Muscle layer of duodenum (tissue), 2 donors: ENCODE data around the gene CCDC85B.
A peak's percentile ranks its signal among the peaks of the same experiment; 100 is the strongest.

Source experiments
- H3K27ac ChIP-seq: one replicate; pipeline ENCODE4 v1.7.0; 2013; ENCODE audit warnings: mild to moderate bottlenecking, low read length
- H3K27me3 ChIP-seq: one replicate; pipeline ENCODE4 v1.7.0; 2013; ENCODE audit warnings: low read depth, mild to moderate bottlenecking, control low read depth, low read length
- H3K36me3 ChIP-seq, 2 donors: one replicate each; pipeline ENCODE4 v1.7.0; 2013; ENCODE audit warnings: low read length in 2 of 2, control low read depth in 1 of 2, mild to moderate bottlenecking in 1 of 2; ENCODE audit not compliant: insufficient read depth in 2 of 2, control insufficient read depth in 1 of 2
- H3K4me1 ChIP-seq, 2 donors: one replicate each; pipeline ENCODE4 v1.7.0; 2013; ENCODE audit warnings: low read length in 2 of 2, mild to moderate bottlenecking in 2 of 2, control low read depth in 1 of 2, moderate library complexity in 1 of 2; ENCODE audit not compliant: insufficient read depth in 2 of 2, control insufficient read depth in 1 of 2
- H3K4me3 ChIP-seq, 2 donors: one replicate each; pipeline ENCODE4 v1.7.0; 2013; ENCODE audit warnings: low read length in 2 of 2, low read depth in 1 of 2, mild to moderate bottlenecking in 1 of 2
- H3K9me3 ChIP-seq, 2 donors: one replicate each; pipeline ENCODE4 v1.7.0; 2013; ENCODE audit warnings: low read length in 2 of 2, control low read depth in 1 of 2, mild to moderate bottlenecking in 1 of 2; ENCODE audit not compliant: control insufficient read depth in 1 of 2
- donor health status: healthy.

CCDC85B gene

GRCh38 chr11:65906602-65907001, 16.1 kb downstream of the CCDC85B start:
- no peaks in the 10 kb centered on the region for H3K36me3 ChIP-seq
- H3K4me3 ChIP-seq: no peak overlapping the region
- no peaks in the 10 kb centered on the region for H3K9me3 ChIP-seq
- no peak overlapping the region for H3K27ac ChIP-seq
- H3K27me3 ChIP-seq: no peaks in the 10 kb centered on the region
- H3K4me1 ChIP-seq: peaks cover 0 to 3% of the 10 kb centered on the region in 2 donors

- H3K27ac ChIP-seq: no peak overlapping the region
- no peaks in the 10 kb centered on the region for H3K27me3 ChIP-seq
- peaks cover 0 to 10% of the 10 kb centered on the region in 2 donors for H3K4me1 ChIP-seq
- H3K9me3 ChIP-seq: no peaks in the 10 kb centered on the region
- no peak overlapping the region for H3K4me3 ChIP-seq
- no peaks in the 10 kb centered on the region for H3K36me3 ChIP-seq
Observed at GRCh38 chr11:65907878-65908277, 17.4 kb downstream of the CCDC85B start.

GRCh38 chr11:65911682-65912568, 21.5 kb downstream of the CCDC85B start:
- Histone ChIP-seq H3K4me3 (no peak overlapping the region), H3K27ac (no peak overlapping the region), H3K9me3 (no peaks in the 10 kb centered on the region), H3K27me3 (no peaks in the 10 kb centered on the region), H3K4me1 (peaks cover 0 to 35% of the 10 kb centered on the region in 2 donors), H3K36me3 (peaks cover 0 to 3% of the 10 kb centered on the region in 2 donors)

GRCh38 chr11:65912845-65913244, 22.4 kb downstream of the CCDC85B start:
- Histone ChIP-seq H3K36me3 (peaks cover 0 to 8% of the 10 kb centered on the region in 2 donors), H3K4me1 (peaks cover 0 to 45% of the 10 kb centered on the region in 2 donors), H3K27ac (no peak overlapping the region), H3K9me3 (no peaks in the 10 kb centered on the region), H3K27me3 (no peaks in the 10 kb centered on the region), H3K4me3 (no peak overlapping the region)

- Histone ChIP-seq H3K9me3 (no peaks in the 10 kb centered on the region), H3K4me3 (peak overlapping the region in 1 of 2 donors; percentile 98), H3K4me1 (peaks cover under 1 to 55% of the 10 kb centered on the region in 2 donors), H3K36me3 (peaks cover 0 to 13% of the 10 kb centered on the region in 2 donors), H3K27me3 (no peaks in the 10 kb centered on the region), H3K27ac (peak overlapping the region; percentile 72)
Observed at GRCh38 chr11:65915101-65915820, 24.8 kb downstream of the CCDC85B start.

GRCh38 chr11:65915821-65916251, 25.4 kb downstream of the CCDC85B start:
- Histone ChIP-seq H3K36me3 (peaks cover 0 to 13% of the 10 kb centered on the region in 2 donors), H3K4me1 (peaks cover 7 to 60% of the 10 kb centered on the region in 2 donors), H3K27me3 (no peaks in the 10 kb centered on the region), H3K4me3 (peak overlapping the region; percentile 0 to 98), H3K9me3 (no peaks in the 10 kb centered on the region), H3K27ac (peak overlapping the region; percentile 90)

- H3K36me3 ChIP-seq: peaks cover 0 to 13% of the 10 kb centered on the region in 2 donors
- H3K4me1 ChIP-seq: peaks cover 7 to 63% of the 10 kb centered on the region in 2 donors
- H3K27ac ChIP-seq: peak overlapping the region; percentile 90
- peak overlapping the region; percentile 0 to 98 for H3K4me3 ChIP-seq
- H3K27me3 ChIP-seq: no peaks in the 10 kb centered on the region
- no peaks in the 10 kb centered on the region for H3K9me3 ChIP-seq
Observed at GRCh38 chr11:65916391-65916790, 25.9 kb downstream of the CCDC85B start.

- no peaks in the 10 kb centered on the region for H3K9me3 ChIP-seq
- H3K4me1 ChIP-seq: peaks cover 7 to 56% of the 10 kb centered on the region in 2 donors
- no peaks in the 10 kb centered on the region for H3K27me3 ChIP-seq
- peak overlapping the region; percentile 90 for H3K27ac ChIP-seq
- H3K36me3 ChIP-seq: peaks cover under 1 to 16% of the 10 kb centered on the region in 2 donors
- H3K4me3 ChIP-seq: peak overlapping the region; percentile 98
Observed at GRCh38 chr11:65917077-65917433, 26.6 kb downstream of the CCDC85B start.

GRCh38 chr11:65917434-65918210, 27.1 kb downstream of the CCDC85B start:
- Histone ChIP-seq H3K9me3 (no peaks in the 10 kb centered on the region), H3K27ac (peak overlapping the region; percentile 90), H3K27me3 (no peaks in the 10 kb centered on the region), H3K4me1 (peaks cover 7 to 54% of the 10 kb centered on the region in 2 donors), H3K36me3 (peaks cover 6 to 20% of the 10 kb centered on the region in 2 donors), H3K4me3 (peak overlapping the region; percentile 98)

- H3K4me3 ChIP-seq: peak within 1 kb of the TSS; percentile 98
- H3K4me1 ChIP-seq: peaks cover 7 to 54% of the 10 kb centered on the region in 2 donors
Observed at GRCh38 chr11:65918211-65919140, 28.0 kb downstream of the CCDC85B start, which contains the start of gene C11orf68. TSS of gene C11orf68 (minus strand) at chr11:65919062. CDS start at chr11:65919031, 31 bp downstream.

More at GRCh38 chr11:65918211-65919140, 28.0 kb downstream of the CCDC85B start, which contains the start of gene C11orf68:
- H3K36me3 ChIP-seq: peaks cover 14 to 26% of the 10 kb centered on the region in 2 donors
- H3K27me3 ChIP-seq: no peaks in the 10 kb centered on the region
- H3K27ac ChIP-seq: peak within 1 kb of the TSS; percentile 90
- no peaks in the 10 kb centered on the region for H3K9me3 ChIP-seq
